ENCODE measurements around the gene GRIN2A. TPM values are rescaled to one million over a fixed set of nuclear protein-coding genes. Genes with fewer than 3 reads are reported as not detected.

The GRIN2A gene
- total and polyA plus RNA-seq, 2 of the 8 experiments (the other 6 are each of a cell fraction or from before 2014, with no cell fraction given) = 0.18 to 1.8 TPM

DNA sequence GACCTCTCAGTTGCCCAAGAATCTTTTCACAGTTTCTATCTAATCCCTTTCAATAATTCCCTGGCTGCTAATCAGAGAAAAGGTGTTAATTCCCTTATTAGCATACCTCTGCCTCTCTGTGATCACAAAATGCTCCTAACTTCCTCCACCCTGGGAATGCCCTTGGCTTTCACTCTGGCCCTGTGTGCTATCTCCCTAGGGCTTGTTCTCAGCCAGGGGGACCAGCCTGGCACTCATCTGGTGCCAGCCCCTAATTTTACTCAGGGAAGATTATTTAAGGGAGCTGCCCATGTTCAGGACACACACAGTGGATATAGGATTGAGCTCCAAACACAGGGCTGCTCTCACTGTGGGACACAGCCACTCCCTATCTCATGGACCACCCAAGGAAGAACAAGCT is 225.2 kb downstream of the GRIN2A start (continued):
- TF ChIP-seq, protein P1, sequence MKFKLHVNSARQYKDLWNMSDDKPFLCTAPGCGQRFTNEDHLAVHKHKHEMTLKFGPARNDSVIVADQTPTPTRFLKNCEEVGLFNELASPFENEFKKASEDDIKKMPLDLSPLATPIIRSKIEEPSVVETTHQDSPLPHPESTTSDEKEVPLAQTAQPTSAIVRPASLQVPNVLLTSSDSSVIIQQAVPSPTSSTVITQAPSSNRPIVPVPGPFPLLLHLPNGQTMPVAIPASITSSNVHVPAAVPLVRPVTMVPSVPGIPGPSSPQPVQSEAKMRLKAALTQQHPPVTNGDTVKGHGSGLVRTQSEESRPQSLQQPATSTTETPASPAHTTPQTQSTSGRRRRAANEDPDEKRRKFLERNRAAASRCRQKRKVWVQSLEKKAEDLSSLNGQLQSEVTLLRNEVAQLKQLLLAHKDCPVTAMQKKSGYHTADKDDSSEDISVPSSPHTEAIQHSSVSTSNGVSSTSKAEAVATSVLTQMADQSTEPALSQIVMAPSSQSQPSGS (IDR thresholded peaks at IDR 0.05; ENCODE audit: low read length) = no peak
- TF ChIP-seq, protein P2, sequence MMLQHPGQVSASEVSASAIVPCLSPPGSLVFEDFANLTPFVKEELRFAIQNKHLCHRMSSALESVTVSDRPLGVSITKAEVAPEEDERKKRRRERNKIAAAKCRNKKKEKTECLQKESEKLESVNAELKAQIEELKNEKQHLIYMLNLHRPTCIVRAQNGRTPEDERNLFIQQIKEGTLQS (IDR thresholded peaks at IDR 0.05; ENCODE audit: insufficient read depth, low read depth, low read length) = no peak
- TF ChIP-seq, protein P3, sequence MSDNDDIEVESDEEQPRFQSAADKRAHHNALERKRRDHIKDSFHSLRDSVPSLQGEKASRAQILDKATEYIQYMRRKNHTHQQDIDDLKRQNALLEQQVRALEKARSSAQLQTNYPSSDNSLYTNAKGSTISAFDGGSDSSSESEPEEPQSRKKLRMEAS (IDR thresholded peaks at IDR 0.05) = no peak
